NCI-H1694 (cell line): ENCODE results near the gene TMEM239.
"Not testable (repeated sequence)": the region's sequence is repeated elsewhere in the genome, so short reads cannot be mapped to it uniquely, and the experiment has no call there.

ENCODE experiments used
- DNase-seq: peaks from one replicate; lab custom pipeline; 2025; lab: John Stamatoyannopoulos, UW

TMEM239 gene

DNA sequence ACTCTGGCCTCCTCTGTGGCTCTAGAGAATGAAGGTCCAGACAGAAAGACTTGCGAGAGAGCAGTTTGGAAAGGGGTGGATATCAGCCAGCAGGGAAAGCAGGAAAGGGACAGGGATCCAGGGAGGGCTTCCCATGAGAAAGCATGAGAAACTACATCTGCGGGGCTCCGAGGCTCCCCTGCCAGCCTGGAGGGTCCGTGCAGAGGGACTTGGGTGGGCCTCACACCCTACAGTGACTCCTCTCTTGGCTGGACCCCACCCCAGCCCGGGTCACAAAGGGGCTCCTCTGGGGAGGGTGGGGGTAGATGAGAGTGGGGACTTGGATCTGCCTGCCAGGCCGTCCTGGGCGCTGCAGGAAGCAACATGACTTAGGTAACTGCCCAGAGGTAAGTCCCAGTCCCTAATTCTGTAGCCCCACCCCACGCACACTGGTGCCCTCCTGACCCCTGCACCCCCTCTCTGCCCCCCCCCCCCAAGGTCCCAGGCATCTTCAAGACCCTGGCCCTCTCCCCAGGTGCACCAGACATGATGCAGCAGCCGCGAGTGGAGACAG is at the start of gene TMEM239:
Gene TMEM239 (plus strand): TSS at position 335 of the 553 bp plus-strand sequence. CDS start 191 bp downstream, at position 526.
- no peak for DNase-seq

DNA sequence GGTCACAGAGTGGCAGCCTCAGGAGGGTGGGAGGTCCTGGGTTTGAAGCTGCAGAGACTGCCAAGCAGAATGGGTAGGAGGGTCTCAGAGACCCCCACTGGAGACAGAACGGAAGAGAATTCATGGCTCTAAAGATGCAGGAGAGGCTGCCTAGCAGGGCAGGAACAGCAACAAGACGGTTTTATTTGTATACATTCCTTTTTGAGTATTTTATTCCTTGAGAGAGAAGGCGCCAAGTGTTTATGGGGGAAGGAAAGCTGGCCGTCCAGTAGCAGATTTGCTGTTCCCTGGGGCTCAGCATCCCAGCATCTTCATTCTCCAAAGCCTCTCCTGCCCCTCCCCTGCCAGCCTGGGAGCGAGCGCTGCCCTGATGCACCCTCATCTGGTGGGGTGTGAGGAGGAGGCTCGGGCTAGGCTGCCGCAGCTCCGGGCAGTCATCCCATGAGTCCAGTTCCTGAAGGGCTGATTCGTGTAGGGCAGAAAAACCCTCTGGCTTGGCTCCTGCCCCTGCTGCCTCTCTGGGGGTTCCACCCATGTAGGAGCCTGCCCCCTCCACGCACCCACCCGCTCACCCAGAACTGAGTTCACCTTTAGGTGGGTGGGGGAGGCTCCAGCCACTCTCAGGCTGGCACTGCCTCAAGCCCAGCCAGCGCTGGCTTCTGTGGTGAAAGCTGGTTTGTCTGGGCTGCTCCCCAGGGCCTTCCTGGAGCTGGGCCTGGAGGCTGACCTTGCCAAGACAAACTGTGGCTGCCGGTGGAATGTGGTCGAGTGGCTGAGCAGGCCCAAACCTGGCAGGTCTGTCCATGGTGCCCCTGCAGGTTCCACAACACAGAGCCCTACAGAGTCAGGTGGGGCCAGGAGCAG is 48.2 kb upstream of the TMEM239 start:
- DNase-seq, result no peak

DNA sequence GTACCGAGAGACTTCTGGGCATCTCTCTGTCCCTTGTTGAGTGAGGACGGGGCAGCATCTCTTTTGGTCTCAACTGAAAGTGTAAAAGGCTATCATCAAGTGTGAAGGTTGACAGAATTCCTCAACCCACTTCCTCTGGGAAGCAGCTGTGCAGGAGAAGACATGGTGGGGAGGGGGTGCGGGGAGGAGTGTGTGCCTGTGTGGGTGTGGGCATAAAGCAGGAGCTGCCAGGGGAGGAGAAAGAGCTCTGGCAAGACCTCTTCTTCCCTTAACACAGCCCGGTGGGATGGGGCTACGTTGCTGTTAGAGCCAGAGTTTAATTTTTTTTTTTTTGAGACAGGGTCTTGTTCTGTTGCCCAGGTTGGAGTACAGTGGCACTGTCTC is 47.5 kb upstream of the TMEM239 start:
- DNase-seq, result no peak

DNA sequence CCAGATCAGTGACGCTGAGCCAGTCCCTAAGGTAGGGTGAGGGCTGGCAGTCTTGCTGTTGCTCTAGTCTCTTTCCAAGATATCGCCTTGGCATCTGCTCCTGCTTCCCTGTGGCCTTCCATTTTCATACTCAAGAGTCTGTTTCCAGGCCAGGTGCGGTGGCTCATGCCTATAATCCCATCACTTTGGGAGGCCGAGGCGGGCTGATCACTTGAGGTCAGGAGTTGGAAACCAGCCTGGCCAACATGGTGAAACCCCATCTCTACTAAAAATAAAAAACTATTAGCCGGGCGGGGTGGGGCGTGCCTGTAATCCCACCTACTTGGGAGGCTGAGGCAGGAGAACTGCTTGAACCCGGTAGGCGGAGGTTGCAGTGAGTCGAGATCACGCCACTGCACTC is 46.1 kb upstream of the TMEM239 start:
- DNase-seq, result not testable (repeated sequence)

DNA sequence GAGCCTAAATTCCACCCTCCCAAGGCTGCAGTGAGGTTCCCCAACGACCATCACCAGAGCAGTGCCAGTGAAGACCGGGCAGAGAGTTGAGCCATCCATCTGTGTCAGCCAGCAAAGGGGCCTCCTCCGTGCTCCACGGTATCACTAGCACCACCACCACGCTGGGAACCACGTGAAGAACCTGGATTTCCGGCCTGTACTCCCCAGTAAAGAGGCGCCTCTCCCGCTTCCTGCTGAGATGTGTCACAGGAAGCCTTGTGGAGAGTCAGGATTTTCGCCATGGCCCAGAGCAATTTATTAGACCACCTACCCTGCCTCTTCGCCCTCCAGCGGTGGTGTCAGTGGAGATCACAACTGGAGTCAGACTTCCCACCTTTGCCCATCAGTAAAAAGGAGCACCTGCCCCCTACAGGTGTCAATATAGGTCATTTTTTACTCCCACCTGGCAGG is 44.5 kb upstream of the TMEM239 start:
- no peak for DNase-seq

DNA sequence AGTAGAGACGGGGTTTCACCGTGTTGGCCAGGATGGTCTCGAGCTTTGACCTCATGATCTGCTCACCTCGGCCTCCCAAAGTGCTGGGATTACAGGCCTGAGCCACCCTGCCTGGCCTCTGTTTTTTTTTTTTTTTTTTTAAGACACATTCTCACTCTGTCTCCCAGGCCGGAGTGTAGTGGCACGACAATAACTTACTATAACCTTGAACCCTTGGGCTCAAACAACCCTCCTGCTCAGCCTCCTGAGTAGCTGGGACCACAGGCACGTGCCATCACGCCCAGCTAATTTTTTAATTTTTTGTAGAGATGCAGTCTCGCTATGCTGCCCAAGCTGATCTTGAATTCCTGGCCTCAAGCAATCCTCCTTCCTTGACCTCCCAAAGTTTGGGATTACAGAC is 42.4 kb upstream of the TMEM239 start:
- DNase-seq, result no peak

DNA sequence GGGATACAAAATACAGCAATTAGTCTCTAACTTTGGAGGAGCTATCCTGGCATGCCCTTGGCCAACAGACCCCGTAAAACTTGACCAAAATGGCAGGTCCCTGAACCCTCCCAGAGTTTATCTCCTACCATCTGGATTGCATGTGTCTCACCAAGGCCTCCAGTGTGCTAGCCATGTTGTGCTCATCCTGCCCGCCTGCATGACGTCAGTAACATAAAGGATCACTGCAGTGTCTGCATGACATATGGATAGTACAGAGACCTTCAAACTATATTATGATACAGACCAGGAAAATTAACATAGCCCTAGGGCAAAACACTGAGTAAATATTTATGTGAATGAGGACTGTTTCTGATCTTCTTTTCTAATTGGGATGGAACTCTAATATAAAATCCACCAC is 41.0 kb upstream of the TMEM239 start:
- DNase-seq, result no peak

DNA sequence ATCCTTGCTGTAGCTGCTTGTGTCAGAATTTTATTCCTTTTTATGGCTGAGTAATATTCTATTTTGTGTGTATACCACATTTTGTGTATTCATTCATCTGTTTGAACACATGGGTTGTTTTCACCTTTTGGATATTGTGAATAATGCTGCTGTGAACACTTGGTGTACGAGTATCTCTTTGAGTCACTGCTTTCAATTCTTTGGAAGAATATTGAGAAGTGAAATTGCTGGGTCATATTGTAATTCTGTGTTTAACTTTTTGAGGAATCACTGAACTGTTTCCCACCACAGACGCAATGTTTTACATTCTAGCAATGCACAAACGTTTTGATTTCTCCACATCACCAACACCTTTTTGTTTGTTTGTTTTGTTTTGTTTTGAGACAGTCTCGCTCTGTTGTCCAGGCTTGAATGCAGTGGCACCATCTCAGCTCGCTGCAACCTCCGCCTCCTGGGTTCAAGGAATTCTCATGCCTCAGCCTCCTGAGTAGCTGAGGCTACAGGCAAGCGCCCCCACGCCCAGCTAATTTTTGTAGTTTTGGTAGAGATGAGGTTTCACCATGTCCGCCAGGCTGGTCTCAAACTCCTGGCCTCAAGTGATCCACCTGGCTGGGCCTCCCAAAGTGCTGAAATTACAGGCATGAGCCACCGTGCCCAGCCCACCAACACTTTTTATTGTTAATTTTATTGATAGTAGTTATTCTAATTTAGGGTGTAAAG is 37.4 kb upstream of the TMEM239 start:
- DNase-seq, result no peak

DNA sequence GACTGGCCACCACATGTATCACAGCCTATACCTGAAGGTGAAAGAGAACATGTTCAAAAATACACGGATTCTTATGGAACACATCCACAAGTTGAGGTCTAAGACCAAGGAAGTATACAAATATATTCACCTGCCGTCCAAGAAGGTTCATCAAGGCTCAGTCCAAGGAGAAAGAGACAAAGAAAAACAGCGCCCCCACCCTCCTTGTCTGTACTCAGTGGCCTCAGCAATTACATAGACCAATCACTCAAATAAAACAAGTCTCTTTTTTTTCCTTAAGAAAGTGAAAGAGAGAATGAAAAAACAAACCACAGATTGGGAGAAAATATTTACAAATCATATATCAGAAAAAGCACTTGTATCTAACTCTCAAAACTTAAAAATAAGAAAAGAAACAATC is 35.2 kb upstream of the TMEM239 start:
- no peak for DNase-seq

DNA sequence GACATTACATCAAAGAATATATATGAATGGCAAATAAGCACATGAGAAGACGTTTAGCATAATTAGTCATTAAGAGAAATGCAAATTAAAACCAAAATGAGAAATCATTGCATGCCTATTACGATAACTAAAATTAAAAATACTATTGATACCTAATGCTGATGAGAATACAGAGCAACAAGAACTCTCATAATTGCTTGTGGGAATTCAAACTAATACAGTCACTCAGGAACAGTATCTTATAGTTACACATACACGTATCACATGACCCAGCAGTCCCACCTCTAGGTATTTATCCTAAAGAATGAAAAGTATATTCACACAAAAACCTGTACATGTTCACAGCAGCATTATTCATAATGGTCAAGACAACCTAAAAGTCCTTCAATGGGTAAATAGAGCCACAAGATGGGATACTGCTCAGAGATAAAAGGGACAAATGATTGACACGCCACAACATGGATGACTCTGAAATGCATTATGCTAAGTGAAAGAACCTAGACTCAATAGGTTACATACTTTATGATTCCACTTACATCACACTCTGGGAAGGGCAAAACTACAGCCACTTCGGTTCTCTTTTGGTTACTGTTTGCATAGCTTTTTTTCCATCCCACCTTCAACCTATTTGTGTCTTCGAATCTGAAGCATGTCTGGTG is 32.1 kb upstream of the TMEM239 start:
- DNase-seq, result no peak

DNA sequence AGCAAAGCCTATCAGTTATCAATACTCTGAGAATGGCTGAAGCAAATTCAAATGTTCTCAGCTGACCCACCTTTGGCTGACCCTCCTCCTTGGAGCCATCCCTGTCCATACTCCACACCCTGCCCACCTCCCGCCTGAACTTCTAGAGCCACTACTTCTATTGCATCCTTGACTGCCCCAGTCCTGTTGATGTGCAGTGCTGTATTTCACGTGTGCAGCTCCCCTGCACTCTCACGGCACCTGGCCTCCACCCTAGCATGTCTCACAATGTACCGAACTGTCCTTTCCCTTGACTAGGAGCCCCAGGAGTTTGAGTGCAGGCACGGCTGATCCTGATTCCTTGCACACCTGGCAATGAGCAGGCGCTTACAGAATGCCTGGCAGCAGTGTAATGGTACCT is 22.7 kb upstream of the TMEM239 start:
- DNase-seq, result no peak

DNA sequence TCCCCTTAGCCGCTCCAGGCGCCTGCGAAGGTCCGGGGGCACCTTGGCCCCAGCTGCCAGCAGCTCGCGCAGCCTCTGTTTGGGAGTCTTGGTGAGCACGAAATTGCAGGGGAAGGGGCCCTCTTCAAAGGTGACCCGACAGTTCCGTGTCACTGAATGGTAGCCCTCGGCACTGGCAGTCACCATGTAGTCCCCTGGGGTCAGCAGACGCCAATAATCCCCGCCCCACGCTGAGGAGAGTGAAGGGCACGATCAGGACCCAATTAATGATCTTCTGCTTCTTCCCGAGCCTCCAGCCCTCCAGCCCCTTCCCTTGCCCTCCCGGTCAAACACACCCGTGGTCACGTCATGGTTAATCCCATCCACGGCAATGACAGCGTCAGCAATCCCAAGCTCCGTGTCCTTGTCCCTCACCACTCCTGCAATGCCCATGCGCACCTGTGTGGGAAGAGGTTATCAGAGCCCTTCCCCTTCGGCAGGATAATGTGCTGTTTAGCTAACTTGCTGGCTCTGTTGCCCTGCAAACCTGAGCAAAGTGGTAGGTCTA is 21.9 kb upstream of the TMEM239 start:
- DNase-seq, result no peak

DNA sequence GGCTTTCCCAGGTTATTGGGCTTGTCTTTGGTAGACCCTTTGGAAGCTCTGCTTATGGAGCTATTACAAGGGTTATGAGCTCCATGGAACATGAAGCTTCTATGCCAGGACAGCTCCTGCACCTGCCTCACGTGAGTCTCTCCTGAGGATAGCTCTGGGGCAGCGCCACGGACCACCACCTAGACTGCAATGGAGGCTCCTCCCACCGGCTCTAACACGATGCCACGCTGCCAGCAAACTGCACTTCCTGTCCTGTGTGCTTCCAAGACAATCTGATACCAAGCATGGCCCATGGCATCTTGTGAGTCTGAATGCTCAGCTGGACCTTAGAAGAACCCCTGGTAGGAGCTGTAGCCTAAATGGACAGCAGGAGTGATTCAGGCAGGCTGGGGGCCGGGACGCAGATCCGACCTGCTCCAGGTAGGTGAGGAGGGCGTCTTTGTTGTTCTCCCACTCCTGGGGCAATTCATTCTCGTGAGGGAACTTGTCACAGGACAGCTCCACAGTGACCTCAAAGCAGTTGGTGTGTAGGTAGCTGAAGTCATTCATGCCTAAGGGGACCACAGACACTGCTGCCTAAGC is 21.2 kb upstream of the TMEM239 start:
- no peak for DNase-seq

DNA sequence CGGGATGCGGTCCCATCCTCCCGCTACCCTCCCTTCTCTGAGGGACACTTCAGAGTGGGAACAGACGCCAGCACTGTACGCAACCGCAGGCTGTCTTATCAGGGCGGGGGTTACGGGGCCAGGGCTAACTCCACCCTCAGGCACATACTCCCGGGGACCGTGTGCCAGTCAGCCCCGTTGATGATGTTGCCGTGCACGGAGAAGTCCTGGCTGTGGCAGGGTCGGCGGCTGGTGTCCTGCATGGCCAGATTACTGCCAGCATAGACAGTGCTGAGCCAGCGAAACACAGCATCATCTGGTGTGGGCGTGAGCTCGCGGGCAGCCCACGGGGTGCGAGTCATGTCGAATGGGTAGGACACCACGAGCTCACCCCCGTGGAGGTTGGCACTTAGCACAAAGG is 20.7 kb upstream of the TMEM239 start:
- no peak for DNase-seq

DNA sequence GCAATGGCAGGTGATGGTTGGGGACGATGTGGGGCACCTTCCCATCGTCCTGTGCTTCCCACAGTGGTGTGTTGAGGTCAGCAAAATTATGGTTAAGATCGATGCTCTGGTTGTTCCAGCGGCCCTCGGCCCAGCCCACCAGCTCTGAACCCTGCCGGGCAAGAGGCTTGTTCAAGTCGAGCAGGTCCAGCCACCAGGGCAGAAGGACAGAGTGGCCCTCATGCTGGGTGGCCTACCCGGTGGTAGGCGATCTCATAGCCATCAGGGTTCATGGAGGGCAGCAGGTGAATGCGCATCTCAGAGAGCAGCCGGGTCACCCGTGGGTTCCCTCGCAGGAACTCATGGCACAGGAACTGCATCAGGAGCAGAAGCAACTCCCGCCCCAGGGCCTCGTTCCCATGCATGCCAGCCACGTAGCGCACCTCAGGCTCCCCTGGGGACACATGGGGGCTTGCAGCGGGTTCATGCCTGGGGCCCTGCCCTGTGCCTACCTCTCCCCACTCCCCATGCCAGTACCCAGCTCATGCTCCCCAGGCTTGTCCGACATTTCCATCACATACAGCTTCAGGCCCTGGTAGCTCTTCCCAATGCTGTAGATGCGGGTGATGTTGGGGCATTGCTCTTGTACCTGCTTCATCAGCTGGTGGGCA is 20.0 kb upstream of the TMEM239 start:
- DNase-seq, result no peak

DNA sequence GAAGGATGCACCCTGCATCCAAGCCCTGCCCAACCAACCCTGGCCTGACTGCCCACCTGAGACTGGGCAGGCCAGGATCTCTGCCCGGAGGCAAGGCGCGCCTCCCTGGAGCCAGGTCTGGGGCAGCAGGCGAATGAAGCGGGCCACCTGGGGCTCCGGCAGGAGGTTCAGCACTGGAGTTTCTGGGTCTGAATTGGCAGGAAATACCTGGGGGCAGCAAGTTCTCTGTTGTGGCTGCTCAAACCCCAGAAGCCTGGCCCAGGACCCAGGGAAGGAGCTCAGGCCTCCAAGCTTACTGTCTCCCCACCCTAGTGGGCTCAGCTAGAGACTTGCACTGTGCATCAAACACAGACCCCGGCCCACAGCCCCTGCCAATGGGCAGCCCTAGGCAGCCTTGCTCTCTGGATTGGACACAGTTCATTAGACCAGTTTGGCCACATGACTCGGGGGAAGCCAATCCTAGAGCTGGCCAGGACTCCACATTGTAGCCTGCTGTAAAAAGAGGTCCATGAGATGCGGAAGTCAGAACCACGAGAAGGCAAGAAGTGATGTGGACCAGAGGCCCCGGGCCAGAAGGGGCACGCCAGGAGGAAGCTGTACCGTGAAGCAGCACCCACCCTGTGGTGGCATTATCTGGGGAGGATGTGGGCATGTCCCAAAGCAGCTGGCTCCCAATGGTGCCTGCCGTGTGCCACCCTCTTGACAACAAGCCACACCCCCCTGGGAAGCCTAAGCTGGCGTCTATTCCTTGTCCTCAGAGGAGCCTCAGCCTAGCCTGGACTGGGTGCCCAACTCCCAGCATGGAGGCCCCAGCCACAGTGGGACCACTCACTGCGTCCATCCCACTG is 18.8 kb upstream of the TMEM239 start:
- no peak for DNase-seq

DNA sequence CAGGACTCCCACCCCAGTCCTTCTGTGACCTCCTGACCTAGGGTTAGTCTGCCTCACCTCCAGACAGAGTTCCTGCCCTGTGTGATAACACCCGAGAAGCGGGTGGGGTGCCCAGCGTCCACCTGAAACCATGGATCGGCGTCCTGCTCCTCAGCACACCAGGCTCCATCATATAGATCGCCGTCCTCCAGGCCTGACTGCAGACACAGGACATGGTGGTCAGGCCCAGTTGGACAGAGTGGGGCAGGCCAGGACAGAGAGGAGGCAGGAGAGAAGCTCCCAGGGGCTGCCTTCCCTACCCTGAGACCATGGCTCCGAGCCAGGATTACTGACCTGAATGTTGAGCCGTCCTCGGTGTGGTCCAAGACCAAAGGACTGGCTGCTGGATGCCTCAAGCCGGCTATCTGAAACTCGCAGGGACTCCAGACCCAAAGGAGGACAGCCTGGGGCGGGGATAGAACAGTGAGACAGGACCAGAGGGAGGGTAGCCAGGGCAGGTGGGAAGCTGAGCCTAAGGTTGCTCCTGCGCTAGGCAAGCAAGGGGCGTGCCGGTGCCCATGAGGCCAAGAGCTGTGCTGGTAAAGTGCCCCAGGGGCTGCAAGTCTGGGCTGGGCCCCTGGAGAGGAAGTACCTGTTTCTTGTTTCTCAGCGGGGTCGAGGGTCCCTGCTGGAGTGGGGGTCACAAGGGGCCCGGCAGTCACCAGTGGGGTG is 17.9 kb upstream of the TMEM239 start:
- no peak for DNase-seq

DNA sequence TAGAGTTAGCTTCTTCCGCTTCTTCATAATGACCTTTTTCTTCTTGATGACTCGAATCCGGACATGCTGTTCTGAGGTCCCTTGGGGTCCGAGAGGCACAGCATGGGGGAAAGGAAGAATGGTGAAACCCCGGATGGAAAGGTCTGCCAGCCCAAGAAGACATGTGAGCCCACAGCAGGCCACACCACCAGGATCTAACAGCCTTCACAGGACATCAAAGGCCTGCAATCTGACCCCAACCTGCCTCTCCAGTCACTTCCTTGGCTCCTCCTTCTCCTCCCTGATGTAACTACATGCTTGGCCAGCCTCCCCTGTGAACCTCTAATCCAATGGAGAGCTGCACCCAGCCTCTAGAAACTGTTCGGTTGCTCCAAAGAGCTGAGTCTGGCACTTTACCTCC is 17.4 kb upstream of the TMEM239 start:
- no peak for DNase-seq

DNA sequence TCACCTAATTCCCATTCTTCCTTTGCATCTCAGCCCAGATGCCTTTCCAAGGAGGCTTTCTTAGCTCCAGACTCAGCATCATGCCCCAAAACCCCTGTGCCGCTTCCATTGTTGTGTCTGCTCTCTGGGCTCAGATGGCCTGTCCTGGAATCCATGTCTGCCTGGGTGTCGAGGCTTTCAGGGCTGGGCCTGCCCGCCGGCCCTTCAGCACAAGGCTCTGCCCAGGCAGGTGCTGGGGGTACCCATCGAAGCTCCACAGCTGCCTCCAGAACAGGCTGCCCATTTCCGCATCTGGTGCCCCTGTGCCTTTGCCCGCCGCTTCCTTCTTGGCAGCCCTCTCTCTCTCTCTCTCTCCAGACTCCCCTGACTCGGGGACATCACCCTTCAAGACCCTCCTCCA is 16.9 kb upstream of the TMEM239 start:
- DNase-seq, result no peak
